Activated CD4-positive, alpha-beta T cell treated with anti-CD3 and anti-CD28 coated beads for 48 hours (primary cell): ENCODE measurements around the gene MTAP.
A peak's percentile ranks its signal among the peaks of the same experiment; 100 is the strongest.

Experiments
- DNase-seq: peaks from one replicate; pipeline ENCODE4 v3.0.0-alpha.2; 2020

MTAP gene

DNA sequence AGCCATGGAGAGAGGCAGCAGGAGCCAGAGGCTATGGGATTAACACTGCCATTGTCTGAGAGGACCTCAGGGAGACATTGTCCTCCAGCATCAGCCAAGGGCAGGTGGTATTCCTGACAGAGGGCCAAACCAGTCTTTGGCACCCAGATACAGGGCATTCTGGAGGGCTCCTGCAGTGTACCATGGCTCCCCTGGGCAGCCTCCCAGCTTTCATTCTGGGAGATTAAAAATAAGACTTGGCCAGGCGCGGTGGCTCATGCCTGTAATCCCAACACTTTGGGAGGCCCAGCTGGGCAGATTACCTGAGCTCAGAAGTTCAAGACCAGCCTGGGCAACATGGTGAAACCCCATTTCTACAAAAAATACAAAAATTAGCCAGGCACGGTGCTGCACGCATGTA, 4.2 kb downstream of the MTAP start:
- no peak for DNase-seq

GRCh38 chr9:21810388-21810787, 8.0 kb downstream of the MTAP start:
- no peak for DNase-seq

DNA sequence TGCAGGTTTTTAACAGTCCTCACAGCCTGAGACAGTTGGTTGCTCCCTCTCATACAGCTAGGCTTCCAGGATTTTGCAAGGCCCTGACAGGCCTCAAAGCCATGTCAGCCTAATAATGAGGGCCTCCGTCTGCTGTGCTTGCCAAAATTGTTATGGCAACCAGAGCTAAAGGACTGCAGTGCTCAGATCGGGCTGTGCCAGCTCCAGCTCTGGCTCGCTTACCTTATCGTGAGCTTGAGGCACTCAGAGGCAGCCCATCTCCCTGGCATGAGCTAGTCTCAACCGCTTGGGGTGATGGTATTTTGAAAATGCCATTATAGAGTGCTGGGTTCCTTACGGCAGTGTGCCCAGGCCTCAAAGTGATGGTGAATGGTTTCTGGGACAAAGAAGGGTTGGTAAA, 8.4 kb downstream of the MTAP start:
- DNase-seq, result no peak

GRCh38 chr9:21811914-21812313, 9.5 kb downstream of the MTAP start:
- DNase-seq, result no peak

DNA sequence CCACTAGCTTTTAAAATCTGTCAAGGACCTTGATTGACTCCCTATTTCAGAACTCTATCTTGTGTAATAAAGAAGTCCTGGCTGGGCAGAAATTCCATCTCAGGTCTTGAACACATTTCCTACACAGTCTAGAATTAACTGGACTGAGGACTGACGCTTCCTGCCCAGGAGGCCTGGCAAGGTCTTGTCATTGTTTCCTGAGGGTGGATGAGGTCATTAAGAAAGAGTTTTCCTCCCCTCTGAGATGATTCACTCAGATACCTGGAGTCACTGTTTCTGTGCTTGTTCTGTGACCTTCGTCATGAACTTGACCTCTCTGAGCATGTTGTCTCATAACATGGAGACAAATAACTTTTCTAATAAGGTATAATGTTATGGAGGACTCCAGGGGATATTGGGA, 10.0 kb downstream of the MTAP start:
- DNase-seq, result no peak

DNA sequence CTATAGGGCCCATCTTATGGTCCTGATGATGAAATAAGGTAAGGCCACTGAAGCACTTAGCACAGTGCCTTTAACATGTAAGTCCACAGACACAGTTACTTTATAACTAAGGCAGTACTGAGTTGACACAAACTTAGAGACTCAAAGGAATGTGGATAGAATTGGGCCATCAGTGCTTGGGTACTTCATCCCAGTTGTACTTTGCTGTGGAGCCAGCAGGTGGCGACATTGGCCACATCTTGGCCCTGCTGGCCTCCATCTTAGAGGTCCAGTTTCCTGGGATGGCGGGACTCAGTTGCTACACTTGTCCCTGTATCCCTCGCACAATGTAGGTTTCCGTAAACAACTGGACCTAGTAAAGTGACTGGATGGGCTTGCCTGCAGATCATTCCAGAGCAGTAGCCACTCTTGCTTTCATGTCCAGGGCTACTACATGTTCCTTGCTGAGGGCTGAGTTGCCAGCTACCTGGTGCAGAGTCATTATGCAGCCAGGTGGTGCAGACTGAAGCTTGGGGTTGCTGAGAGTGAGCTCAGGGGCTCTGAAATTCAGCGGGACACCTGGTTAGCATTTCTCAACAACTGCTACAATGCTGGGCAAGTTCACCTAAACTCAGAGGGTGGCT, 10.6 kb downstream of the MTAP start:
- peak; percentile 76 for DNase-seq

GRCh38 chr9:21813575-21814473, 11.4 kb downstream of the MTAP start:
- peak; percentile 59 for DNase-seq

DNA sequence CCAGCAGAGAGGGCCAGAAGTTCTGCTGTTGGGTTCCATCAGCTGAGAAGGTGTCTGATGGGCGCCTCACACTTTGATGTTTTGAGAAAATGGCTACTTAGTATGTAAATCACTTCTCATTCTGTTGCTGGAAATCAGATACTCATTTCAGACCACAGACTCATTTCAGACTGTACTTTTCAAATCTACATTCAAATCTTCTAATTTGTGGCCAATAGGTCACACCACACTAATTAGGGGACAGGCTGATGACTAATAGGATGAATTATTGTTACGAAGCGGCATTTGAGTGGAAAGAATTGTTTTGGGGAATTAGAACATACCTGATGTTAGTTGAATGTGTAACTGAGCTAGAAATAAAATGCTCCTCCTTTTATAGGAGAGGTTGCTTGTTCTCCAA, 13.2 kb downstream of the MTAP start:
- DNase-seq, result no peak

- DNase-seq, result no peak
Measured at GRCh38 chr9:21817176-21817575, 14.7 kb downstream of the MTAP start.

GRCh38 chr9:21825637-21826036, 23.2 kb downstream of the MTAP start:
- no peak for DNase-seq

GRCh38 chr9:21828853-21829410, 26.5 kb downstream of the MTAP start:
- no peak for DNase-seq

DNA sequence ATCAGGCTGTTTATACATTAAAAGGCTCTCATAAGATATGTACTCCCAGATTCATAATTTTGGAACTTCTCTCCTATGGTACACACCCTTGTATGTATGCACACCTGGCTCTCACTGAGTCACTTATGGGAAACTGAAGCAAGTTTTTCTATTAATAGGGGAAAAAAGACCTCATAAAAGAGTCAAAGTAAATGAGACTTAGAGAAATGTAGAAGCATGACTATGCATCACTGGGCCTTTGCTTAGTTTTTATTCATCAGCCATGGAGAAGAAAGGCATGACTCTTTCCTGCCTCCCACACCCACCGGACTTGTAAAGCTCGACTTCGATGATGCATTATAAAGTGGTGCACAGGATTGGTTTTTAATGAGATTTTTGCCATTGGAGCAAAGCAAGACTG, 28.2 kb downstream of the MTAP start:
- DNase-seq, result peak; percentile 26

DNA sequence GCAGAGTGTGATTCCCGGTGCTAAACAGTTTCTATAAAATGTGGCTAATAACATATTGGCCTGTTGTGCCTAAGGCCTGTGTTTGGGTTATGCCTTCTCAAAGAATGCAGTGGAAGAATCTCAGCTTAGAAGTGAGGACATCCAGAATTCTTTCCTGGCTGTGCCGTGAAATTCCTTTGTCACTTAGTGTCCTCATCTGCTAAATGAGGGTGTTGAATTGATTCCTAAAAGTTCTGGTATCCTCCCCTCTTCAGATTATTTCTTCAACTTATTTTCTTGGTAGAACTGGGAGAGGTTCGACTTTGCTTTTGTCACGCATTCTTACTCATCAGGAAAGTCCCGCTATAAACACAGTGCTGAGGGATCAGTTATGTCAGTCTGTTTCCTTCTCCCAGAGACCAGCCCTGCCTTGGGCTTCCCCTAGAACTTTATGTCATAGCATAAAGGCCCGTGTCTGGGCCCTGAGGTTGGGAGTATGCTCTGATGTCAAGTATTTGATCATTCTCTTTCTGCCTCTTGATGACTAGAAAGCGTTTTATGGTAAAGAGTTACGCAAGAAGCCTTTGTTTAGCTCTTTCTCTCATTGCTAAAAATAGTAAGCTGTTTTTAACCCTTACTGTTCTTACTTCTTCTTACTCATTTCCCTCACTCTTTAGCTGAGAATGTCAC, 29.5 kb downstream of the MTAP start:
- peak; percentile 55 for DNase-seq

- no peak for DNase-seq
Measured at GRCh38 chr9:21833090-21833801, 30.8 kb downstream of the MTAP start.

GRCh38 chr9:21835121-21835520, 32.7 kb downstream of the MTAP start:
- no peak for DNase-seq

DNA sequence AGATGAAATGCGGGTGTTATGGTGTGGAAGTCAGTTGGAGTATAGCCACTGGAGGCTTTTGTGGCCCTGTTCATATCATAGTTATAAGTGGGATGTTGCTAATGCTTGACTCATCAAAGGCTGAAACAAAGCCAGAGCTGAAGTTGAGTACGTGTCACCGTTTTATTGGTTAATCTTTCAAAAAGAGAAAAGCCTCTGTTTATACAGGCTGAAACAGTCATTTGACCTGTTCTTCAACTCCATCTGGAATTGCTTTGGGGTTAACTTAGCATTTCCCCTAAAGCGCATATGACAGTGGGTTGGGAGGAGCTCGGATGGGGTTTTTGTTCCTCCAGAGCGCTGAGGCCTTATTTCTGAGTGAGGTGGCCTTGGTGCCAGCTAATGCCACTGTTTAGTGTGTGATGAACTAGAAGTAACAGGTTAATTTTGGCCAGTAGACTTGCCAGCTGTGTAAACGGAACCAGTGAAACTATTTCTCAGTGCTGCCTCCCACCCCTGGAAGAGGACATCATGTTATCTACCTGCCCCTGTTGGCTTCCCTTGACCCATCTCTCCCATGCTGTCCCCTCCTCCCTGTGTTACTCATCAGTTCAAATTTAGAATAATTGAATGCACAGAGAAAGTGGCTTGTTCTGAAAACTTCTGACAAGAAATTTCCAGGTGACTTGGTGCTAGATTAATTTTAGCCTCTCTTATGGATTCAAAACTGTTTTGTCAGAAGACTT, 34.2 kb downstream of the MTAP start:
- DNase-seq, result no peak

DNA sequence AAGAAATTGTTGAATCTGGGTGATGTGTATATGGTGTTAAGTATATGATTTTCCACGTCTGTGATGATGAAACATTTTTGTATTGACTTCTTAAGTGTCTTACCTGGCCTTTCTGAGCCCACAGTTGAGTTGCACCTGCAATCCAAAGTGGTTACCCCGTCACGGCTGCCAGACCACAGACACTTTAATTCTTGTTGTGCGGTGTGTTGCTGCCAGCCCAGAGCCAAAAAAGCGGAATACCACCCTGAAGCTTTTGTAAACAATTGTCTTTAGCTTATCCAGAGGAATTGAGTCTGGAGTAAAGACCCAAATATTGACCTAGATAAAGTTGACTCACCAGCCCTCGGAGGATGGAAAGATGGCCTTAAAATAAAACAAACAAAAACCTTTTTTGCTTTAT, 35.1 kb downstream of the MTAP start:
- DNase-seq, result no peak

GRCh38 chr9:21840647-21841046, 38.2 kb downstream of the MTAP start:
- DNase-seq, result no peak

DNA sequence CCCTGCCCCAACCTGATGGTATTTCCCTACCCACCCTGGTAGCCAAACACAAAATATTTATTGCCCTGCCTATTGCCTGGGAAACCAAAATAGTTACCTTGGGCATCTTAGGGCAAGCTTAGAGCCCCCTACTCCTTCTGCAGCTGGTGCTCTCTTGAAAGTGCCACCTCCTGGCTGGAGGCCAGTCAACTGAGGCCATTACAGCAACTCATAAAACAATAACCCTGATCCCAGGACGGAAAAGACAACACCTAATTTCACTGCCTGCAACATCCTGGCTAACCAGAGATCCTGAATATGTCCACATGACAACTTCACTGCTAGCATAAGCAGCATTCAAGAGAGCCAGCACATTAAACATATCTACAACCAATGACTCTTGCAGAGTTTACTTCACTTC, 38.7 kb downstream of the MTAP start:
- DNase-seq, result no peak

- no peak for DNase-seq
Measured at GRCh38 chr9:21848615-21849014, 46.2 kb downstream of the MTAP start.

- no peak for DNase-seq
Measured at GRCh38 chr9:21852754-21853153, 50.3 kb downstream of the MTAP start.

GRCh38 chr9:21853414-21853813, 51.0 kb downstream of the MTAP start:
- DNase-seq, result no peak
